ENCODE measurements around the gene EHMT1. TPM values are rescaled to one million over a fixed set of nuclear protein-coding genes. Genes with fewer than 3 reads are reported as not detected.

EHMT1 gene
- total and polyA plus RNA-seq, 9 of the 15 experiments (the other 6 are each of a cell fraction or from before 2014, with no cell fraction given): 2.2 to 76.0 (median 36.4) TPM

DNA sequence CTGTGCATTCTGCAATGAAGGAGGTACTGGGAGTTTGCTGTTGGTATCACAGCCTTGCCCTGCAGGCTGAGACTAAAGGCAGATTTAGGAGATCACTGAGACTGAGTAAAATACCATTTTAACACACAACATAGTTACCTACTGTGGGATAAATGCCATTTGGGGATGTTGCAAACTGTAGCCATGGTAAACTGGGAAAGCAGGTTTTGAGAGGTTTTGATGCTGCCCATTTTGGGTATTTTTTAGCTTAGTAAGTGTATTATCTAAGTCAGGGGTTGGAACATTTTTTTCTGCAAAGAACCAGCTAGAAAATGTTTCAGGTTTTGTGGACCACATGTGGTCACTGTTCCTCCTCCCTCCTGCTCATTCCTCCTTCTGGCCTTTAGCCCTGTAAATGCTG is 108.9 kb downstream of the EHMT1 start:
- FAIRE-seq (no peak), DNase-seq (ENCODE audit: extremely low read depth in 1 of 4, low spot score in 3 of 4) (no peak), ATAC-seq (no peak)
- Histone ChIP-seq H4K20me1 (replicated peaks; ENCODE audit: control insufficient read depth, insufficient read depth, low read length) (no peaks in the 10 kb centered on the region), H2AFZ (ENCODE audit: low read depth, low read length) (no peak overlapping the region), H3K4me2 (ENCODE audit: insufficient read depth, low read length) (no peak overlapping the region), H3K9me1 (ENCODE audit: control insufficient read depth, insufficient read depth, low read length) (no peaks in the 10 kb centered on the region), H3K9ac (ENCODE audit: insufficient read depth in 1 of 2, low read depth in 2 of 2, low read length in 2 of 2) (no peak overlapping the region), H3K9me3 (replicated peaks; ENCODE audit: control insufficient read depth, insufficient read depth, low read depth, low read length) (peaks cover 16% of the 10 kb centered on the region), H3K27ac (ENCODE audit: extremely low read depth, low read depth, low read length) (no peak overlapping the region), H3K79me2 (ENCODE audit: control insufficient read depth, insufficient read depth, low read length) (peaks cover 43% of the 10 kb centered on the region), H3K36me3 (ENCODE audit: control insufficient read depth, insufficient read depth, low read length) (peaks cover 80% of the 10 kb centered on the region), H3K27me3 (ENCODE audit: control insufficient read depth in 2 of 2, insufficient read depth in 2 of 2, low read length in 2 of 2) (no peaks in the 10 kb centered on the region), H3K4me3 (no peak overlapping the region), H3K4me1 (replicated peaks in 1 of 2; ENCODE audit: control insufficient read depth in 2 of 2, insufficient read depth in 2 of 2, low read length in 2 of 2) (peaks cover 2 to 18% of the 10 kb centered on the region in 2 experiments; a peak in 3 of 5 replicates)
- intact Hi-C loops (cut with micrococcal nuclease): no loop called here
- ChIA-PET CTCF (ENCODE audit: low intra/inter-chr PET ratio) (no interaction called here), POLR2A (interaction anchor here (0.6 to 1.0 kb wide), 3 partner anchors 9 to 305 kb away, joined by 3 read pairs; partner anchors contain the start of gene EXD3)
- in situ Hi-C loops (cut with MboI): no loop called here
- TF ChIP-seq ZKSCAN3 (CRISPR knock-in tag; IDR thresholded peaks at IDR 0.05) (no peak), RBM39 (optimal IDR thresholded peaks at IDR 0.05; ENCODE audit: low read depth, low read length) (no peak), SNIP1 (IDR thresholded peaks at IDR 0.05; ENCODE audit: low read depth) (no peak), ADNP (tag; IDR thresholded peaks at IDR 0.05) (no peak), DPF2 (IDR thresholded peaks at IDR 0.05) (no peak), BRF1 (IDR thresholded peaks at IDR 0.05; ENCODE audit: borderline replicate concordance, extremely low read depth, insufficient read length) (no peak), GATAD2B (IDR thresholded peaks at IDR 0.05; ENCODE audit: borderline replicate concordance) (no peak), DNMT1 (IDR thresholded peaks at IDR 0.05) (no peak), KLF10 (CRISPR knock-in tag; IDR thresholded peaks at IDR 0.05) (no peak), CBX1 (IDR thresholded peaks at IDR 0.05; ENCODE audit: low read depth) (no peak), RFX1 (IDR thresholded peaks at IDR 0.05) (no peak)
- TF ChIP-seq, protein P1, sequence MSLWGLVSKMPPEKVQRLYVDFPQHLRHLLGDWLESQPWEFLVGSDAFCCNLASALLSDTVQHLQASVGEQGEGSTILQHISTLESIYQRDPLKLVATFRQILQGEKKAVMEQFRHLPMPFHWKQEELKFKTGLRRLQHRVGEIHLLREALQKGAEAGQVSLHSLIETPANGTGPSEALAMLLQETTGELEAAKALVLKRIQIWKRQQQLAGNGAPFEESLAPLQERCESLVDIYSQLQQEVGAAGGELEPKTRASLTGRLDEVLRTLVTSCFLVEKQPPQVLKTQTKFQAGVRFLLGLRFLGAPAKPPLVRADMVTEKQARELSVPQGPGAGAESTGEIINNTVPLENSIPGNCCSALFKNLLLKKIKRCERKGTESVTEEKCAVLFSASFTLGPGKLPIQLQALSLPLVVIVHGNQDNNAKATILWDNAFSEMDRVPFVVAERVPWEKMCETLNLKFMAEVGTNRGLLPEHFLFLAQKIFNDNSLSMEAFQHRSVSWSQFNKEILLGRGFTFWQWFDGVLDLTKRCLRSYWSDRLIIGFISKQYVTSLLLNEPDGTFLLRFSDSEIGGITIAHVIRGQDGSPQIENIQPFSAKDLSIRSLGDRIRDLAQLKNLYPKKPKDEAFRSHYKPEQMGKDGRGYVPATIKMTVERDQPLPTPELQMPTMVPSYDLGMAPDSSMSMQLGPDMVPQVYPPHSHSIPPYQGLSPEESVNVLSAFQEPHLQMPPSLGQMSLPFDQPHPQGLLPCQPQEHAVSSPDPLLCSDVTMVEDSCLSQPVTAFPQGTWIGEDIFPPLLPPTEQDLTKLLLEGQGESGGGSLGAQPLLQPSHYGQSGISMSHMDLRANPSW (CRISPR knock-in tag; IDR thresholded peaks at IDR 0.05): no peak
- TF ChIP-seq, protein P2, sequence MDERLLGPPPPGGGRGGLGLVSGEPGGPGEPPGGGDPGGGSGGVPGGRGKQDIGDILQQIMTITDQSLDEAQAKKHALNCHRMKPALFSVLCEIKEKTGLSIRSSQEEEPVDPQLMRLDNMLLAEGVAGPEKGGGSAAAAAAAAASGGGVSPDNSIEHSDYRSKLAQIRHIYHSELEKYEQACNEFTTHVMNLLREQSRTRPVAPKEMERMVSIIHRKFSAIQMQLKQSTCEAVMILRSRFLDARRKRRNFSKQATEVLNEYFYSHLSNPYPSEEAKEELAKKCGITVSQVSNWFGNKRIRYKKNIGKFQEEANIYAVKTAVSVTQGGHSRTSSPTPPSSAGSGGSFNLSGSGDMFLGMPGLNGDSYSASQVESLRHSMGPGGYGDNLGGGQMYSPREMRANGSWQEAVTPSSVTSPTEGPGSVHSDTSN (CRISPR knock-in tag; IDR thresholded peaks at IDR 0.05; ENCODE audit: low read depth): no peak
- TF ChIP-seq, protein P2 (tag; conservative IDR thresholded peaks at IDR 0.05; ENCODE audit: low read depth): no peak
- BruUV-seq (replicated peaks): no TSS peak
